ENCODE results near the gene NYAP2.

Gene NYAP2

DNA sequence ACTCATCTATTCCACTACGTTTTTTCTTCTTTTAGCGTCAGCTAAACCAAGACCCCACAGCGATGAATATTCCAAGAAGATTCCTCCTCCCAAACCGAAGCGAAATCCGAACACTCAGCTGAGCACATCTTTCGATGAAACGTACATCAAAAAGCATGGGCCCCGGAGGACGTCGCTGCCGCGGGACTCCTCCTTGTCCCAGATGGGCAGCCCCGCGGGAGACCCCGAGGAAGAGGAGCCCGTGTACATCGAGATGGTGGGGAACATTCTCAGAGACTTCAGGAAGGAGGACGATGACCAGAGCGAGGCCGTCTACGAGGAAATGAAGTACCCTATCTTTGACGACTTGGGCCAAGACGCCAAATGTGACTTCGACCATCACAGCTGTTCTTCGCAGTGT, 182.4 kb downstream of the NYAP2 start:
- DNase-seq (ENCODE audit: low read depth): no peak
- TF ChIP-seq, protein P1, sequence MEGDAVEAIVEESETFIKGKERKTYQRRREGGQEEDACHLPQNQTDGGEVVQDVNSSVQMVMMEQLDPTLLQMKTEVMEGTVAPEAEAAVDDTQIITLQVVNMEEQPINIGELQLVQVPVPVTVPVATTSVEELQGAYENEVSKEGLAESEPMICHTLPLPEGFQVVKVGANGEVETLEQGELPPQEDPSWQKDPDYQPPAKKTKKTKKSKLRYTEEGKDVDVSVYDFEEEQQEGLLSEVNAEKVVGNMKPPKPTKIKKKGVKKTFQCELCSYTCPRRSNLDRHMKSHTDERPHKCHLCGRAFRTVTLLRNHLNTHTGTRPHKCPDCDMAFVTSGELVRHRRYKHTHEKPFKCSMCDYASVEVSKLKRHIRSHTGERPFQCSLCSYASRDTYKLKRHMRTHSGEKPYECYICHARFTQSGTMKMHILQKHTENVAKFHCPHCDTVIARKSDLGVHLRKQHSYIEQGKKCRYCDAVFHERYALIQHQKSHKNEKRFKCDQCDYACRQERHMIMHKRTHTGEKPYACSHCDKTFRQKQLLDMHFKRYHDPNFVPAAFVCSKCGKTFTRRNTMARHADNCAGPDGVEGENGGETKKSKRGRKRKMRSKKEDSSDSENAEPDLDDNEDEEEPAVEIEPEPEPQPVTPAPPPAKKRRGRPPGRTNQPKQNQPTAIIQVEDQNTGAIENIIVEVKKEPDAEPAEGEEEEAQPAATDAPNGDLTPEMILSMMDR (IDR thresholded peaks at IDR 0.05; ENCODE audit: low read length, missing control alignments): no peak
- no peak overlapping the region for H3K4me3 ChIP-seq (replicated peaks; ENCODE audit: low read depth, low read length)

DNA sequence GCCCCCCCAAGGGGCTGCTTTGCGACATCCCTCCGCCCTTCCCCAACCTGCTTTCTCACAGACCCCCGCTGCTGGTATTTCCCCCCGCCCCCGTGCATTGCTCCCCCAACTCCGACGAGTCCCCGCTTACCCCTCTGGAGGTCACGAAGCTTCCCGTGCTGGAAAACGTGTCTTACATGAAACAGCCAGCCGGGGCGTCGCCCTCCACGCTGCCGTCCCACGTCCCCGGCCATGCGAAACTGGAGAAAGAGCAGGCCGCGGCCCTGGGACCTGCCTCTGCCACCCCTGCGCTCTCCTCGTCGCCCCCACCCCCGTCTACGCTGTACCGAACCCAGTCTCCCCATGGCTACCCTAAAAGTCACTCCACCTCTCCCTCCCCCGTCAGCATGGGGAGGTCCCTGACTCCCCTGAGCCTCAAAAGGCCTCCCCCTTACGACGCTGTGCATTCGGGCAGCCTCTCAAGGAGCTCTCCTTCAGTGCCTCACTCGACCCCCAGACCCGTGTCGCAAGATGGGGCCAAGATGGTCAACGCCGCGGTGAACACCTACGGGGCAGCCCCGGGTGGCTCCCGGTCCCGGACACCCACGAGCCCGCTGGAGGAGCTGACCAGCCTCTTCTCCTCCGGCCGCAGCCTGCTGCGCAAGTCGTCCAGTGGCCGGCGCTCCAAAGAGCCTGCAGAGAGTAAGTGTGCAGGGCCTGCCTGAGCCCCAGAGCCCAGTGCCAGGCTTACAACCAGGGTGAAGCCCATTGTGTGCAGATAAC, 183.0 kb downstream of the NYAP2 start:
- no peak for DNase-seq (ENCODE audit: low read depth)
- H3K4me3 ChIP-seq (replicated peaks; ENCODE audit: low read depth, low read length): no peak overlapping the region
- TF ChIP-seq, protein P1 (IDR thresholded peaks at IDR 0.05; ENCODE audit: low read length, missing control alignments): no peak

DNA sequence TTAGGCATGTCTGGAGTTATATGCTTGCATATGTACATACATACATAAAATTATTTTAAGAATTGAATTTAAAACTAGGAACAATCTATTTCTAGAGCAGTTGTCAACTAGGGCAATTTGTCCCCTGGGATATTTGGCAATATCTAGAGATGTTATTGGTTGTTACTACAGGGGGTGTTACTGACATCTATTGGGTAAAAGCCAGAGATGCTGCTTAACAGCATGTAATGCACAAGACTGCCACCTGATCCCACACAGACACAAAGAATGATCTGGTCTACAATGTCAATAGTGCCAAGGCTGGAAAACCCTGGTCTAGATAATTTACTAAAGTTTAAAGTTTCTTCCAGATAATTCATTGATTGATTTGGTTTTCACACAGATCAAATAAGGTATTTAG, 185.3 kb downstream of the NYAP2 start:
- no peak for DNase-seq (ENCODE audit: low read depth)
- no peak overlapping the region for H3K4me3 ChIP-seq (replicated peaks; ENCODE audit: low read depth, low read length)
- TF ChIP-seq, protein P1 (IDR thresholded peaks at IDR 0.05; ENCODE audit: low read length, missing control alignments): no peak

DNA sequence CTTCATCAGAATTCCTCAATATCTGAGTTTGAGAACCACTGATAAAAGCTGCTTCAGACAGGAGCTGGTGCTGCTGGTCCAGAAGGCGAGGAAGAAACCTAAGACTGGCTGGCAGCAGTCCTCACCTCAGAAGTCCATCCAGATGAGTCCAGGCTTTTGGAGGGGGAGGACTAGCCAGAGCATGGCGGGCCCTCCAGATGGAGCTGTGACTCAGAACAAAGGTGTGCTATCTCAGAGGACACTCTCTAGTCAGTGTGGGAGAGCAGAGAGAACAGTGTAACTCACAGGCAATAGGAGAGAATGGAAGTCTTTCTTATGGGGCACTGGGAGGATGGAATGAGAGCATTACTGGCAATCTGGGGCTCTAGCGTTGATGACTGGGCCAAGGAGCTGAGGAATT, 191.4 kb downstream of the NYAP2 start:
- TF ChIP-seq, protein P1 (IDR thresholded peaks at IDR 0.05; ENCODE audit: low read length, missing control alignments): no peak
- DNase-seq (ENCODE audit: low read depth): no peak
- no peak overlapping the region for H3K4me3 ChIP-seq (replicated peaks; ENCODE audit: low read depth, low read length)

GRCh38 chr2:225597911-225598310, 198.4 kb downstream of the NYAP2 start:
- H3K4me3 ChIP-seq (replicated peaks; ENCODE audit: low read depth, low read length): no peak overlapping the region
- DNase-seq (ENCODE audit: low read depth): no peak
- TF ChIP-seq, protein P1 (IDR thresholded peaks at IDR 0.05; ENCODE audit: low read length, missing control alignments): no peak

DNA sequence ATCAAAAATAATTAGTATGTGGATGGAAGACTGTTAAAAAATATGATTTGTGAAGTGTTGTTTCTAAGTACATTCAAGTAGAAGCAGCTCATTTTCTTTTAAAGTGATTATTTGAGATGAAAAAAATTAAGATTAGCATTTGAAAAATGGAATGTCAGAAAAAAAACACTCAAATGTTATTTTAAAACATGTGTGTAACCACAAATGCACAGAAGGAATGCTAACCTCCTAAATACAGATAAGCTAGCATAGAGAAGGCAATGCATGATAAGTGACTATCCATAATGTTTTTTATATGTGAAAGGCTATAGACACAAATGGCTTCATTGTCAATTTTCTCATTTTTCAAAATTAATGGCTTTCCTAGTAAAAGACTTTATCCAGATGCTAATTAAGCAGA, 198.9 kb downstream of the NYAP2 start:
- DNase-seq (ENCODE audit: low read depth): no peak

More for the DNA sequence above, 198.9 kb downstream of the NYAP2 start:
- H3K4me3 ChIP-seq (replicated peaks; ENCODE audit: low read depth, low read length): no peak overlapping the region
- TF ChIP-seq, protein P1 (IDR thresholded peaks at IDR 0.05; ENCODE audit: low read length, missing control alignments): no peak
